NCI-H146 (cell line): ENCODE results near the gene RARRES2.

Experiments used
- DNase-seq: peaks from one replicate; lab custom pipeline; 2025; lab: John Stamatoyannopoulos, UW

Gene RARRES2

GRCh38 chr7:150376560-150376959 is 35.1 kb upstream of the RARRES2 start:
- no peak for DNase-seq

- no peak for DNase-seq
Measured at GRCh38 chr7:150375662-150376521, 34.5 kb upstream of the RARRES2 start.

- DNase-seq, result no peak
Measured at GRCh38 chr7:150374472-150374871, 33.0 kb upstream of the RARRES2 start.

GRCh38 chr7:150374026-150374425 is 32.6 kb upstream of the RARRES2 start:
- DNase-seq, result no peak

GRCh38 chr7:150373049-150373801 is 31.8 kb upstream of the RARRES2 start:
- DNase-seq, result no peak

GRCh38 chr7:150372271-150373048 is 31.0 kb upstream of the RARRES2 start:
- DNase-seq, result no peak

- DNase-seq, result no peak
Measured at GRCh38 chr7:150371996-150372270, 30.5 kb upstream of the RARRES2 start.

GRCh38 chr7:150371131-150371995 is 29.9 kb upstream of the RARRES2 start:
- DNase-seq, result no peak

GRCh38 chr7:150370612-150371071 is 29.2 kb upstream of the RARRES2 start:
- DNase-seq, result no peak

GRCh38 chr7:150369748-150370501 is 28.5 kb upstream of the RARRES2 start:
- DNase-seq, result no peak

- DNase-seq, result peak; percentile 74
Measured at GRCh38 chr7:150368884-150369747, 27.7 kb upstream of the RARRES2 start.

GRCh38 chr7:150368096-150368883 is 26.9 kb upstream of the RARRES2 start, which contains the start of gene REPIN1:
TSS of gene REPIN1 (plus strand) at chr7:150368822. CDS start at chr7:150369712, 890 bp downstream.
- peak; percentile 91 for DNase-seq

GRCh38 chr7:150367677-150368095 is 26.3 kb upstream of the RARRES2 start:
- DNase-seq, result peak; percentile 94

GRCh38 chr7:150365673-150366398 is 24.4 kb upstream of the RARRES2 start:
- DNase-seq, result no peak

- no peak for DNase-seq
Measured at GRCh38 chr7:150365194-150365593, 23.8 kb upstream of the RARRES2 start.

GRCh38 chr7:150363872-150364271 is 22.4 kb upstream of the RARRES2 start:
- DNase-seq, result no peak

GRCh38 chr7:150363370-150363769 is 21.9 kb upstream of the RARRES2 start:
- no peak for DNase-seq
